Activated B cell treated with CpG ODN at 0.5 μM for 24 hours (primary cell): ENCODE measurements around the gene ACTN3. TPM values are rescaled to one million over a fixed set of nuclear protein-coding genes. Genes with fewer than 3 reads are reported as not detected.
"Not testable (repeated sequence)": the region's sequence is repeated elsewhere in the genome, so short reads cannot be mapped to it uniquely, and the experiment has no call there.

Source experiments
- ATAC-seq: fragments of 200-7000 bp; cut with Tn5 transposase; one replicate; pipeline ENCODE4 v1.10.0; 2021; ENCODE audit warnings: low read depth, mild to moderate bottlenecking, moderate library complexity
- CTCF ChIA-PET: fragments of 350-600 bp; sonication (Branson Sonifier 250); formaldehyde crosslinking; loops from one replicate; lab custom pipeline; 2021; ENCODE audit warnings: antibody characterized with exemption; lab: Charles Lee
- POLR2A ChIA-PET: fragments of 350-600 bp; sonication (Branson Sonifier 250); formaldehyde crosslinking; loops from one replicate; lab custom pipeline; 2021; ENCODE audit warnings: antibody characterized with exemption; lab: Charles Lee
- DNase-seq: peaks from one replicate; pipeline ENCODE4 v3.0.0; 2022
- H3K27ac Mint-ChIP-seq: one replicate; pipeline ENCODE4 v1.8.0; 2020; ENCODE audit warnings: mixed read lengths
- H3K27me3 Mint-ChIP-seq: one replicate; pipeline ENCODE4 v1.8.0; 2021; ENCODE audit warnings: mixed read lengths
- H3K36me3 Mint-ChIP-seq: one replicate; pipeline ENCODE4 v1.8.0; 2021; ENCODE audit warnings: low read depth, mixed read lengths
- H3K4me1 Mint-ChIP-seq: one replicate; pipeline ENCODE4 v1.8.0; 2021; ENCODE audit warnings: mixed read lengths
- H3K4me3 Mint-ChIP-seq: one replicate; pipeline ENCODE4 v1.8.0; 2020; ENCODE audit warnings: mild to moderate bottlenecking, mixed read lengths
- H3K9me3 Mint-ChIP-seq: one replicate; pipeline ENCODE4 v1.8.0; 2020; ENCODE audit warnings: mixed read lengths
- intact Hi-C: fragments of 100-400 bp; cut with micrococcal nuclease; formaldehyde crosslinking; loops from one replicate; pipeline ENCODE4 v1.15.1; 2024
- total RNA-seq: library from RNA; stranded (reverse); gene quantifications from 2 replicates; pipeline ENCODE4 v1.2.3, GENCODE V29; 2022
- TF ChIP-seq, protein P1 (sequence below): fragments of 200-600 bp; IDR thresholded peaks from one replicate; pipeline ENCODE4 v1.8.0; 2022; ENCODE audit warnings: antibody characterized with exemption, mild to moderate bottlenecking

The ACTN3 gene
- total RNA-seq, 1 donor from 2014 or later, result not detected

DNA sequence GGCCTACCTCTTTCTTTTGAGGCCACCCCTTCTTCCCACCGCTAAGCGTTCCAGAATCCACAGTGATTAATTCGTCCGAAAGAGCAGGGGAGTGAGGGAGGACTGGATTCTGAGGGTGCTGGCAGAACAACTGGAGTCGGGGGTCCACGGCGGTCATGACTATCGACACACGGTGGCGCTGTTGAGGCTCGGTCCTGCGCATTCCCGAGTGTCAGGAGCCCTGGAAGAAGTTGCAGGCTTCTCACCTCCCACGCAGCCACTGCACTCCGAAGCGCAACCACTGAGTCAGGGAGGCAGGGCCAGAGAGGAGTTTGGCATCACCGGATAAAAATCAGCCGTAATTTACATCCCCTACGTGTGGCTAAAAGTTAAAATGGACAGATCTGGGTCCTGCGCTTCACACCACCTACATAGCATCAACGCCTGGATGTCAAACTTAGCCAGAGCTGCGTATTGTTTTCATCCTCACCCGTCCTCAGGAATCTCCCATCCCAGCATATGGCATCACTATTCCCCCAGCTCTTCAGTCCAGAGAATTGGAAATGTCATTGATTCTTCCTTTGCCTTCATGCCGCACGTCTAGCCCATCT lies 32.4 kb downstream of the ACTN3 start:
- Mint-ChIP-seq H3K4me1 (peaks cover 7% of the 10 kb centered on the region), H3K9me3 (peaks cover 9% of the 10 kb centered on the region), H3K27me3 (peaks cover 13% of the 10 kb centered on the region), H3K36me3 (no peaks in the 10 kb centered on the region), H3K4me3 (no peak overlapping the region), H3K27ac (no peak overlapping the region)
- DNase-seq (peak; percentile 76), ATAC-seq (peak; percentile 88)
- TF ChIP-seq, protein P1, sequence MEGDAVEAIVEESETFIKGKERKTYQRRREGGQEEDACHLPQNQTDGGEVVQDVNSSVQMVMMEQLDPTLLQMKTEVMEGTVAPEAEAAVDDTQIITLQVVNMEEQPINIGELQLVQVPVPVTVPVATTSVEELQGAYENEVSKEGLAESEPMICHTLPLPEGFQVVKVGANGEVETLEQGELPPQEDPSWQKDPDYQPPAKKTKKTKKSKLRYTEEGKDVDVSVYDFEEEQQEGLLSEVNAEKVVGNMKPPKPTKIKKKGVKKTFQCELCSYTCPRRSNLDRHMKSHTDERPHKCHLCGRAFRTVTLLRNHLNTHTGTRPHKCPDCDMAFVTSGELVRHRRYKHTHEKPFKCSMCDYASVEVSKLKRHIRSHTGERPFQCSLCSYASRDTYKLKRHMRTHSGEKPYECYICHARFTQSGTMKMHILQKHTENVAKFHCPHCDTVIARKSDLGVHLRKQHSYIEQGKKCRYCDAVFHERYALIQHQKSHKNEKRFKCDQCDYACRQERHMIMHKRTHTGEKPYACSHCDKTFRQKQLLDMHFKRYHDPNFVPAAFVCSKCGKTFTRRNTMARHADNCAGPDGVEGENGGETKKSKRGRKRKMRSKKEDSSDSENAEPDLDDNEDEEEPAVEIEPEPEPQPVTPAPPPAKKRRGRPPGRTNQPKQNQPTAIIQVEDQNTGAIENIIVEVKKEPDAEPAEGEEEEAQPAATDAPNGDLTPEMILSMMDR, result peak; percentile 42
- CTCF ChIA-PET, result interaction anchor here (0.9 to 5.8 kb wide), 13 partner anchors 12 to 265 kb away, joined by 3 to 186 read pairs (median 4); partner anchors contain the start of genes CCDC87, RBM4B and ZDHHC24
- intact Hi-C loops, result loop anchor here (1.0 kb wide), 5 partner anchors 32 to 255 kb away; partner anchors contain the start of gene RBM4
- POLR2A ChIA-PET, result interaction anchor here (1.1 to 3.4 kb wide), 5 partner anchors 12 to 99 kb away, joined by 3 to 52 read pairs (median 5); partner anchors contain the start of genes RBM14, RBM4 and RBM4B

DNA sequence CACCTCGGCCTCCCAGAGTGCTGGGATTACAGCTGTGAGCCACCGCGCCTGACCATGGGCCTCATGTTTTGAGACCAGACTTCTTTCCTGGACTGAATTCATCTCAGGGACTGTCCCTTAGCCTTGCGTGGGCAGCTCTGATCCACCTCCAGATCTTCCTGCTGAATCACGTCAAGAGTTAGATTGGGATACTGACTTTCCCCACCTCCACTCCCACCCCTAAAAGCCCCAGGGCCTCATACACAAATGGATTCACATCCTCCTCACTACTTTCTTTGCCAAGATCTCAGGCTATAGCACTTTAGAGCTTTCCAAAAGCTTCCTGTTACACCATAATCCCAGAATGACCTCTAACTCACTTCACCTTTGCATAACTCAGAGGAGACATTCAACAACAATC lies 34.1 kb downstream of the ACTN3 start:
- DNase-seq (no peak), ATAC-seq (no peak)
- Mint-ChIP-seq H3K27me3 (peaks cover 2% of the 10 kb centered on the region), H3K9me3 (peaks cover 9% of the 10 kb centered on the region), H3K36me3 (no peaks in the 10 kb centered on the region), H3K4me3 (no peak overlapping the region), H3K27ac (no peak overlapping the region), H3K4me1 (peaks cover 7% of the 10 kb centered on the region)
- intact Hi-C loops, result no loop called here
- ChIA-PET CTCF (interaction anchor here (0.9 to 5.8 kb wide), 4 partner anchors 9 to 98 kb away, joined by 3 to 186 read pairs (median 4); partner anchors contain the start of genes CTSF and RBM4B), POLR2A (interaction anchor here (0.5 to 3.4 kb wide), 3 partner anchors 56 to 97 kb away, joined by 3 to 52 read pairs (median 5); partner anchors contain the start of genes RBM4 and RBM4B)
- TF ChIP-seq, protein P1, result no peak

DNA sequence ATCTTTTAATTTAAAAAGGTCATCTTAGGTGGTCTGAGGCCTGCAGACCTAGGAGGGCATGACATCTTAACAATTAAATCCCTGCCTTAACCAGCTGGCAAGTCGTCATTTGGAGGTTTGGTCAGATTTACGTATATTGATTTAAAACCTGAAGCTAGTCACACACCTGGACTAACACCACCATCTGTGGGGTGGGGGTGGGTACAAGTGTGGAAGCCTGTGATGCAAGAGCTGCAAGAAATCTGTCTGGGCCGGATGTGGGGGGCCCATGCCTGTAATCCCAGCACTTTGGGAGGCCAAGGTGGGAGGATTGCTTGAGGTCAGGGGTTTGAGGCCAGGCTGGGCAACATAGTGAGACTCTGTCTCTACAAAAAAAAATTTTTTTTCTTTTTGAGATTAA lies 34.6 kb downstream of the ACTN3 start:
- H3K27ac Mint-ChIP-seq, result no peak overlapping the region
- peaks cover 2% of the 10 kb centered on the region for H3K27me3 Mint-ChIP-seq
- POLR2A ChIA-PET, result interaction anchor here (0.7 to 3.4 kb wide), 3 partner anchors 26 to 96 kb away, joined by 4 to 52 read pairs (median 5); partner anchors contain the start of genes RBM4 and RBM4B
- H3K36me3 Mint-ChIP-seq, result no peaks in the 10 kb centered on the region
- H3K9me3 Mint-ChIP-seq, result peaks cover 9% of the 10 kb centered on the region
- ATAC-seq, result no peak
- no peak for DNase-seq
- TF ChIP-seq, protein P1, result no peak
- intact Hi-C loops, result no loop called here
- no peak overlapping the region for H3K4me3 Mint-ChIP-seq
- CTCF ChIA-PET, result interaction anchor here (0.9 to 5.8 kb wide), 5 partner anchors 8 to 98 kb away, joined by 3 to 186 read pairs (median 4); partner anchors contain the start of genes CTSF and RBM4B
- H3K4me1 Mint-ChIP-seq, result peaks cover 7% of the 10 kb centered on the region

DNA sequence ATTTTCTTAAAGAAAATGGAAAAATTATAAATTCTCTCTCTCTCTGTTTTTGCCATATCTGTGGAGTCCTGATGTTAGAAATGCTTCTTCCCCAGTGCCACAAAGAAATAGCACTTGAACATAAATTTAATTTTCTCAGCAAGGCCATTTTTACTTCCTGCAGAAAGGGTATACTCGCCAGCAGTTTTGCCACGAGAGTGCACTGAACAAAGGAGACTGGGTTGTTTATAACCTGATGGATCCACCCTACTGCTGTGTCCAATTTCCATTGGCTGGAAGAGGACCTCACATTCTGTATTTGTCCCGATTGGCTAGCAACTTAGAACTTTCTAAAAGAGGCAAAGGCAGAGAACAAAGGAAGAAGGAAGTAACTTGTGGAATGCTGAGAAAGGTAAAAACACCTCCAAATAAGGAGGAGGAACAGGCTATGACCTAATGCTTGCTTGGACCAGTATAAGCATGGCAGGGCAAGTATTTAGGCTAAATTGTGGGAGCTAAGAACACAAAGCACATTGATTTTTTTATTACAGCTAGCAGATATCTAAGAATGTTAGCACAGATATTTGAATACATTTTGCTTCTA lies 36.0 kb downstream of the ACTN3 start:
- H3K27ac Mint-ChIP-seq, ATAC-seq, DNase-seq, H3K27me3 Mint-ChIP-seq, H3K4me1 Mint-ChIP-seq, H3K4me3 Mint-ChIP-seq, intact Hi-C loops, H3K36me3 Mint-ChIP-seq, POLR2A ChIA-PET, H3K9me3 Mint-ChIP-seq: not testable (repeated sequence)
- CTCF ChIA-PET, result interaction anchor here (1.5 to 5.8 kb wide), 2 partner anchors 96 kb away, joined by 5 to 186 read pairs; partner anchors contain the start of gene RBM4B

DNA sequence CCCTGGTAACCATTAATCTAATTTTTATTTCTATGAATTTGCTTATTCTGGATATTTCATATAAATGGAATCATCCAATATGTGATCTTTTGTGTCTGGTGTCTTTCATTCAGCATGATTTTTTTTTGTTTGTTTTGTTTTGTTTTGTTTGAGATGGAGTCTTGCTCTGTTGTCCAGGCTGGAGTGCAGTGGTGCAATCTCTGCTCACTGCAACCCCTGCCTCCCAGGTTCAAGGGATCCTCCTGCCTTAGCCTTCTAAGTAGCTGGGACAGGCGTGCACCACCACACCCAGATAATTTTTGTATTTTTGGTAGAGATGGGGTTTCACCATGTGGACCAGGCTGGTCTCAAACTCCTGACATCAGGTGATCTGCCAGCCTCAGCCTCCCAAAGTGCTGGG lies 38.7 kb downstream of the ACTN3 start:
- H3K4me1 Mint-ChIP-seq, ATAC-seq, H3K27ac Mint-ChIP-seq, H3K27me3 Mint-ChIP-seq, intact Hi-C loops, H3K9me3 Mint-ChIP-seq, DNase-seq, H3K4me3 Mint-ChIP-seq, CTCF ChIA-PET, H3K36me3 Mint-ChIP-seq: not testable (repeated sequence)
- POLR2A ChIA-PET, result interaction anchor here (0.6 kb wide), 1 partner anchor 31 kb away, joined by 4 read pairs; the partner anchor contains the start of gene RBM14

DNA sequence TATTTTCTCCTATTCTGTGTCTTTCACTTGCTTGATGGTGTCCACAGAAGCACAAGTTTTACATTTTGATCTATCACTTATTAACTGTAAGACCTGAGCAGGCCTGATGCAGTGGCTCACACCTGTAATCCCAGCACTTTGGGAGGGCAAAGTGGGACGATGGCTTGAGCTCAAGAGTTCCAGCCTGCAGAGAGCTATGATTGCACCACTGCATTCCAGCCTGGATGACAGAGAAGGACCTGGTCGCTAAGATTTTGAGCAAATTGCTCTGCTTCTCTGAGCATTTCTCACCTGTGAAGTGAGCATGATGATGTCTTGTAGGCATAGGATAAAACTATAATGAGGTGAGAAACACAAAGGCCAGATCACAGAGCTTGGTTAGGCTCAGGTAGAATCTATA lies 39.4 kb downstream of the ACTN3 start:
- intact Hi-C loops, result no loop called here
- CTCF ChIA-PET, result no interaction called here
- no peaks in the 10 kb centered on the region for H3K4me1 Mint-ChIP-seq
- no peaks in the 10 kb centered on the region for H3K36me3 Mint-ChIP-seq
- POLR2A ChIA-PET, result no interaction called here
- H3K4me3 Mint-ChIP-seq, result no peak overlapping the region
- no peak overlapping the region for H3K27ac Mint-ChIP-seq
- no peak for ATAC-seq
- no peak for DNase-seq
- TF ChIP-seq, protein P1, result no peak
- H3K9me3 Mint-ChIP-seq, result peaks cover 9% of the 10 kb centered on the region
- H3K27me3 Mint-ChIP-seq, result no peaks in the 10 kb centered on the region

DNA sequence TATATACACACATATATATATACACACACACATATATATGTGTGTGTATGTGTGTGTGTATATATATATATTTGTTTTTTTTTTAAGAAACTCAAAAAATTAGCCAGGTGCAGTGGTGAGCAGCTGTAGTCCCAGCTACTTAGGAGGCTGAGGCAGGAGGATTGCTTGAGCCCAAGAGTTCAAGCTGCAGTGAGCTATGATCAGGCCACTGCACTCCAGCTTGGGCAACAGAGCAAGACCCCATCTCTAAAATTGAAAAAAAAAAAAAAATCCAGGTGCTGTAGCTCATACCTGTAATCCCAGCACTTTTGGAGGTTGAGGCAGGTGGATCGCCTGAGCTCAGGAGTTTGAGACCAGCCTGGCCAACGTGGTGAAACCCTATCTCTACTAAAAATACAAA lies 42.6 kb downstream of the ACTN3 start:
- DNase-seq, H3K9me3 Mint-ChIP-seq, H3K27me3 Mint-ChIP-seq, ATAC-seq, H3K27ac Mint-ChIP-seq, H3K4me3 Mint-ChIP-seq, H3K36me3 Mint-ChIP-seq, intact Hi-C loops: not testable (repeated sequence)
- CTCF ChIA-PET, result interaction anchor here (0.7 to 1.9 kb wide), 2 partner anchors 9 to 89 kb away, joined by 4 to 11 read pairs; partner anchors contain the start of gene RBM4B
- peaks cover 18% of the 10 kb centered on the region for H3K4me1 Mint-ChIP-seq
- POLR2A ChIA-PET, result interaction anchor here (0.6 to 1.1 kb wide), 4 partner anchors 22 to 701 kb away, joined by 3 to 12 read pairs (median 3); partner anchors contain the start of genes FIBP and RBM14
